Activated naive CD4-positive, alpha-beta T cell treated with anti-CD3 and anti-CD28 coated beads, Interleukin-2, amount 50 U/mL, for 16 hours (primary cell): Measurements from ENCODE around the gene FAM149B1.

Experiments used
- DNase-seq: peaks from one replicate; pipeline ENCODE4 v3.0.0-alpha.2; 2020

The FAM149B1 gene

GRCh38 chr10:73182568-73182967, 14.6 kb downstream of the FAM149B1 start:
- DNase-seq = no peak

DNA sequence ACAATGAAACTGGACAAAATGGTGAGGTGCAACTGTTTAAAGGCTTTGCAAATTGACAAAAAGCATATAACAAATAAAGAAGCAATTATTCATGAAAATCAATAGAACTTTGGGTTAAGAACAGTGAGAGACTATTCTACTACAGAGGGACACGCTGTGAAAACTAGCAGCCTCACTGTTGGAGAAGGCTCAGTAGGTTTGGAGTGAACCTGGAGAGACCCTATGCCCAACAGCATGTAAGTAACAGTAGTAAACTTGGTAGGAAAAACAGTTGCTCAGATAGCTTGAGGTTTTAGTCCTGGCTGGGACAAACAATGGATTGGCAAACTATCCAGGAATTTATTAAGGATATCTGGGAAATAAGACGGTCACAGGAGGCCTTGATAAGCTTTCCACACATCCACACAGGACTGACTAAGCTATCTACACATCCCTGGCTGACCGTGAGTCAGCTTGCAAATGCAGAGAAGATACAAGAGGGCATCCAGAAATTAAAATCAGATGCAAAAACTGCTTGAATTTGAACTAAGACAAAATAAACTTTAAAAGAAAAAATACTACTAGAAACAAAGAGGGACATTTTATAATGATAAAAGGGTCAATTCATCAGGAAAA, 15.9 kb downstream of the FAM149B1 start:
- DNase-seq = no peak

- DNase-seq = no peak
Observed at GRCh38 chr10:73186266-73186665, 18.3 kb downstream of the FAM149B1 start.

DNA sequence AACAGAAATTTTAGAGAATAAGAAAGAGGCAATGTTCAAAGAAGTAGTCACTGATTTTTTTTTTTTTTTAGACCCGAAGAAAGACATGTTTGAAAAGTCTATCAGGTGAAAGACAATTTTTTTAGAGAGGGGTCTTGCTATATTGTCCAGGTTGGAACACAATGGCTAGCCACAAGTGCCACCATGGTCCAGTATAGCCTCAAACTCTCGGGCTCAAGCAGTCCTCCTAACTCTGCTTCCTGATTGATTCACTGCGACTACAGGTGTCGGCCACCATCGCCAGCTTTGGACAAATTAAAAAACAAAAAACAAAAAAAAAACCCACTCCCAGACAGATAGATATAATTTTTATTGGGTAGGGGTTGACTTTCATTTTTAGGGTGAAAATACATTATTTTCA, 22.3 kb downstream of the FAM149B1 start:
- DNase-seq = no peak

DNA sequence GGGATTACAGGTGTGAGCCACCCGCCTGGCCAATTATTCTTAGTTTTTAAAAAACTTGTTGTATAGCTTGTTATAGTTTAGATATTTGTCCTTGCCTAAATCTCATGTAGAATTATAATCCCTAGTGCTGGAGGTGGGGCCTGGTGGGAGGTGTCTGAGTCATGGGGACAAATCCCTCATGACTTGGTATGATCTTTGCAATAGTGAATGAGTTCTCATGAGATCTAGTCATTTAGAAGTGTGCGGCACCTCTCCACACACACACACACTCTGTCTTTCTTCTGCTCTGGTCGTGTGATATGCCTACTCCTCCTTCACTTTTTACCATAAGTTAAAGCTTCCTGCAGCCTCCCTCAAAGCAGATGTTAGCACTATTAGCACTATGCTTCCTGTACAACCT, 37.2 kb downstream of the FAM149B1 start:
- DNase-seq = no peak

- DNase-seq = no peak
Observed at GRCh38 chr10:73205890-73206289, 38.0 kb downstream of the FAM149B1 start.

DNA sequence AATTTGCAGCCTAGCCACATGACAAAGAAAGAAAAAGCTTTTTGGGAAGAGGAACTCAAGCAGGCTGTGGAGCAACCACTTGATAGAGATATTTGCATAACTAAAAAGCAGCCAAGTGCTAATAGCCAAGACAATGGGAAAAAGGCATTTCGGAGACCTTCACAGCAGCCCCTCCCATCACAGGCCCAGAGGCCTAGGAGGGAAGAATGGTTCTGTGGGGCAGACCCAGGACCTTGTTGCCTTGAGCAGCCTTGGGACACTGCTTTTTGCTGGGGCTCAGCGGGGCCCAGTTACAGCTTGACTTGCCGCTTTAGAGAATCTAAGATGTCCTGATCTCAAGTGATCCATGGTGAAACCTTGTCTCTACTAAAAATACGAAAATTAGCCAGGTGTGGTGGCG, 38.5 kb downstream of the FAM149B1 start:
- no peak for DNase-seq

- DNase-seq = no peak
Observed at GRCh38 chr10:73207883-73208282, 40.0 kb downstream of the FAM149B1 start.

DNA sequence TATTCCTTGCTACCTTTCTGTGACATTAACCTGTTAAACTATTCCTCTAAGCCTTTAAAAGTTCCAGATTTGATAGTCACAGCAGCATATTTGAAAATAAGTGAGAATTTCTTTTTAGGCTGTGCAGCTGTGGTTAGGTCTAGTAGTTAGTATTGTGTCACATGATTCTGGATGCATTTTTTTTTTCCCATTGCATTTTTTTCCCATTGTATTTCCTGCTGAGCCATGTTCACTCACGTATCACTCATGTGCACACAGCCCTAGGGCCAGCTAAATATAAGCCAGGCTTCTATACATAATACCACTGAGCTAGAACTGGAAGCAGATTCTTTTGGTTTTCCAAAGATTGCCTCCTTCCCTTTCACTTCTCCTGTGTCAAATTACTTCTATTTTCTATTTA, 41.8 kb downstream of the FAM149B1 start:
- no peak for DNase-seq

GRCh38 chr10:73210395-73211105, 42.6 kb downstream of the FAM149B1 start:
- DNase-seq = no peak

DNA sequence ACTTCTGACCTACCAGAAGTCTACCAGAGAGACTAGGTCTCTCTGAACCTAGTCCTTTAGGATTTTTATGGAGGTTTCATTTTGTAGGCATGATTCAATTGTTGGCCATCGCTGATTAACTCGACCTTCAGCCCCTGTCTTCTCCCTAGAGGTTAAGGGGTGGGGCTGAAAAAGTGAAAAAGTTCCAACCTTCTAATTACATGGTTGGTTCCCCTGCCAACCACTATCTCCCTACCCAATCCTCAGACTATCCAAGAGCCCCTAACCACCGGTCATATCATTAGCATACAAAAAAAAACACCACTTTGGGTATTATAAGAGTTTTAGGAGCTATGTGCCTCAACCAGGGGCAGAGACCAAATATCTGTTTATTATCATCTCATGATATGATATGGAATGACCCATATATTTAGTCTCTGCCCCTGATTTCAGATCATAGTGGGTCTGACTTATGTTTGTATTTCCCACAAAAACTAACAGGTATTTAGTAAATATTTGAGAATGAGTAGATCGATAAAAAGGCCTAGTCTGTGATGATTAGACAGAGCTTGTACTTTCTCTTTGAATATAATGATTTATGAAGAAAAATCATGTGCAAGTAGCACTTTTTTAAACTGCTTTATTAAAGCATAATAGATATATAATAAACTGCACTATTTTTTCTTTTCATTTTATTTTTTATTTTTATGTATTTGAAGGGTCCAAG, 43.3 kb downstream of the FAM149B1 start:
- no peak for DNase-seq

GRCh38 chr10:73215749-73216148, 47.8 kb downstream of the FAM149B1 start:
- DNase-seq = no peak

- DNase-seq = no peak
Observed at GRCh38 chr10:73217628-73218027, 49.7 kb downstream of the FAM149B1 start.

GRCh38 chr10:73218431-73219191, 50.7 kb downstream of the FAM149B1 start:
- DNase-seq = no peak

- no peak for DNase-seq
Observed at GRCh38 chr10:73219384-73219783, 51.5 kb downstream of the FAM149B1 start.

- no peak for DNase-seq
Observed at GRCh38 chr10:73220989-73221388, 53.1 kb downstream of the FAM149B1 start.

- no peak for DNase-seq
Observed at GRCh38 chr10:73225518-73225917, 57.6 kb downstream of the FAM149B1 start.

GRCh38 chr10:73226663-73227062, 58.7 kb downstream of the FAM149B1 start:
- no peak for DNase-seq

DNA sequence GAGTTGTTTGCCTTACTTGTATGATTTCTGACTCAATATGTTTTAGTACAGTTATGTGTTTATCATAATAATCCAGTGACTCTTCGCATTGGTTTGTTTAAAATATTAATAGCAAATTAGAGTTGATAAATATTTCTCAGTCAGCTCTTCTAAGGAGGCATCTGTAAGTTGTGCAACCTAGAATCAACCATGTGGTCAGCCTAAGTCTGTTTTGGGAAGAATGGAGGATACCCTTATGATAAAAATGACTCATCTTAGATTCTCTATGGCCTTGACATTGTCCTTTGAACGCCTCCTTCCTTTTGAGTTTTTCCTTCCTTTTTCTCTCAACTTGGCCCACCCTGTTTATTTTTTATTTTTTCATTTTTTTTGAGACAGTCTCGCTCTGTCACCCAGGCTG, 60.3 kb downstream of the FAM149B1 start:
- no peak for DNase-seq

- no peak for DNase-seq
Observed at GRCh38 chr10:73229567-73229966, 61.6 kb downstream of the FAM149B1 start.

GRCh38 chr10:73232887-73233286, 65.0 kb downstream of the FAM149B1 start:
- DNase-seq = no peak

- no peak for DNase-seq
Observed at GRCh38 chr10:73233883-73234282, 66.0 kb downstream of the FAM149B1 start.

DNA sequence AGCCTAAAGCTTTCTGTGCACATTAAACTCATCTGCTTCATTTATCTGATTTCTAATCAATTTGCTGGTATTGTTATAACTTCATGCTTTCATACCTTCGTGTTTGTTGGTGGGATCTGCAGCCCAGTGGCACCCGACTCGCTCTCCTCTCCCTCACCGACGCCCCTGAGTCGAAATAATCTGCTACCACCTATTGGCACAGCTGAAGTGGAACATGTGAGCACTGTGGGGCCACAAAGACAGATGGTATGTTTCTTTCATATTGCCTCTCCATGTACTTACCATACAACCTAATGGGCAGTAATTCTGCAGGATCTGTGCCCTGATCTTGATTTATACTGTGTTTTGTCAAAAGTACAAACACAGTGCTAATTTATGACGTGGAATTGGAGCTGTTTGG, 66.8 kb downstream of the FAM149B1 start:
- DNase-seq = no peak
